ENCODE results near the gene FCHSD2.

Gene FCHSD2

DNA sequence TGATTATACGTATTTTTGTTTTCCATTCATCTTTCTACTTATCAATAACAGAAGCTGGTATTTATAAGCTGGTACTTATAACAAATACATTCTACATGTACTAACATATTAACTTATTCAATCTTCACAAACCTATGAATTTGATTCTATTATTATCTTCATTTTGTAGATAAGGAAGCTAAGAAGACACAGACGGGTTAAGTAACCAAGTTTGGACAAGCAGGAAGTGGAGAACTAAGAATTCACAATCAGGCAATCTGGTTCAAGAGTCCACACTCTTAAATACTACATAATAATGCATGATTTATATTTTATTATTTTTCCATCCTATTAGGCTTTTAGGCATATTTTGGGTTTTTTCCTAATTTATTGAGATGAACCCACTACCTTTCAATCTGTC, 25.0 kb downstream of the FCHSD2 start:
- TF ChIP-seq, protein P1, sequence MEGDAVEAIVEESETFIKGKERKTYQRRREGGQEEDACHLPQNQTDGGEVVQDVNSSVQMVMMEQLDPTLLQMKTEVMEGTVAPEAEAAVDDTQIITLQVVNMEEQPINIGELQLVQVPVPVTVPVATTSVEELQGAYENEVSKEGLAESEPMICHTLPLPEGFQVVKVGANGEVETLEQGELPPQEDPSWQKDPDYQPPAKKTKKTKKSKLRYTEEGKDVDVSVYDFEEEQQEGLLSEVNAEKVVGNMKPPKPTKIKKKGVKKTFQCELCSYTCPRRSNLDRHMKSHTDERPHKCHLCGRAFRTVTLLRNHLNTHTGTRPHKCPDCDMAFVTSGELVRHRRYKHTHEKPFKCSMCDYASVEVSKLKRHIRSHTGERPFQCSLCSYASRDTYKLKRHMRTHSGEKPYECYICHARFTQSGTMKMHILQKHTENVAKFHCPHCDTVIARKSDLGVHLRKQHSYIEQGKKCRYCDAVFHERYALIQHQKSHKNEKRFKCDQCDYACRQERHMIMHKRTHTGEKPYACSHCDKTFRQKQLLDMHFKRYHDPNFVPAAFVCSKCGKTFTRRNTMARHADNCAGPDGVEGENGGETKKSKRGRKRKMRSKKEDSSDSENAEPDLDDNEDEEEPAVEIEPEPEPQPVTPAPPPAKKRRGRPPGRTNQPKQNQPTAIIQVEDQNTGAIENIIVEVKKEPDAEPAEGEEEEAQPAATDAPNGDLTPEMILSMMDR (IDR thresholded peaks at IDR 0.05; ENCODE audit: low read depth, low read length): no peak

DNA sequence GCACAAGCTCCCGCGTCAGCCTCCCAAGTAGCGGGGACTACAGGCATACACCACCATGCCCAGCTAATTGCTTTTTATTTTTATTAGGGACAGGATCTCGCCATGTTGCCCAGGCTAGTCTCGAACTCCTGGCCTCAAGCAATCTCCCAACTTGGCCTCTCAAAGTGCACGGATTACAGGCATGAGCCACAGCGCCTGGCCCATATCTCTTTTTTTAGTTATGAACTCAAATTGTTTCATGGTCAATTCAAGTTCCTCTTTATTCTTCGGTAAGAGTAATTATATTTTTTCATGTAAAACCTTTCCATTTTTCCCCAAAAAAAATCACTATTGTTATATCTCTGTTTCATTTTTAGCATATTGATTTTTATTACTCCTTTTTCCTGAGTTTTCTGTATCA, 25.5 kb downstream of the FCHSD2 start:
- no peak for DNase-seq (ENCODE audit: extremely low read depth, low read depth)
- TF ChIP-seq, protein P1 (IDR thresholded peaks at IDR 0.05; ENCODE audit: low read depth, low read length): no peak

More for the DNA sequence above, 25.0 kb downstream of the FCHSD2 start:
- DNase-seq (ENCODE audit: extremely low read depth, low read depth): no peak

GRCh38 chr11:73114835-73115220, 27.3 kb downstream of the FCHSD2 start:
- DNase-seq (ENCODE audit: extremely low read depth, low read depth): no peak
- TF ChIP-seq, protein P1 (IDR thresholded peaks at IDR 0.05; ENCODE audit: low read depth, low read length): no peak

GRCh38 chr11:73114110-73114834, 27.8 kb downstream of the FCHSD2 start:
- no peak for DNase-seq (ENCODE audit: extremely low read depth, low read depth)
- TF ChIP-seq, protein P1 (IDR thresholded peaks at IDR 0.05; ENCODE audit: low read depth, low read length): no peak

GRCh38 chr11:73113426-73113825, 28.7 kb downstream of the FCHSD2 start:
- DNase-seq (ENCODE audit: extremely low read depth, low read depth): no peak
- TF ChIP-seq, protein P1 (IDR thresholded peaks at IDR 0.05; ENCODE audit: low read depth, low read length): no peak

GRCh38 chr11:73107597-73107996, 34.5 kb downstream of the FCHSD2 start:
- TF ChIP-seq, protein P1 (IDR thresholded peaks at IDR 0.05; ENCODE audit: low read depth, low read length): no peak
- DNase-seq (ENCODE audit: extremely low read depth, low read depth): no peak

DNA sequence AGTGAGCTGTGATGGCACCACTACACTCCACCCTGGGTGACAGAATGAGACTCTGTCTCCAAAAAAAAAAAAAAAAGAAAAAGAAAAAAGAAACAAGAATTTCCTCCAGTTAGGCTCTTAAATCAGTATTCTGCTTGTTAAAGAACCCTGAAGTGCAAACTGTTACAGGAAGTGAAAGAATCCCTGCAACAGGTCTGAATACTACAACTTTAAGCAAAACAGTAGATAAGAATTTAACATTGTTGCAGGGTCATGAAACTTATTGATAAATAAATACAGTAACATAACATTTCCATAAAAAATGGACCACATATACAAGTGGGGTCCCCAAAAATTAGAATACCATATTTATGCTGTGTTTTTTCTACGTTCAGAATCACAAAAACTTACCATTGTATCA, 35.8 kb downstream of the FCHSD2 start:
- TF ChIP-seq, protein P1 (IDR thresholded peaks at IDR 0.05; ENCODE audit: low read depth, low read length): no peak

More for the DNA sequence above, 35.8 kb downstream of the FCHSD2 start:
- DNase-seq (ENCODE audit: extremely low read depth, low read depth): no peak

All from AG09319 (cell line).